T-helper 1 cell treated with Interleukin-12 subunit alpha and Interleukin-12 subunit beta and Interleukin-4 antibody, amounts not matched to agents 30 μg/mL and 1 μg/mL, for 36 hours (primary cell): ENCODE data around the gene MFRP.

Source experiments
- H3K27ac Mint-ChIP-seq: one replicate; pipeline ENCODE4 v1.8.0; 2021; ENCODE audit warnings: mild to moderate bottlenecking, mixed read lengths
- H3K27me3 Mint-ChIP-seq: one replicate; pipeline ENCODE4 v1.8.0; 2021; ENCODE audit warnings: low read depth, mixed read lengths
- H3K36me3 Mint-ChIP-seq: one replicate; pipeline ENCODE4 v1.8.0; 2021; ENCODE audit warnings: low read depth, mixed read lengths
- H3K4me1 Mint-ChIP-seq: one replicate; pipeline ENCODE4 v1.8.0; 2021; ENCODE audit warnings: low read depth, mixed read lengths
- H3K4me3 Mint-ChIP-seq: one replicate; pipeline ENCODE4 v1.8.0; 2021; ENCODE audit warnings: mild to moderate bottlenecking, moderate library complexity, mixed read lengths
- H3K9me3 Mint-ChIP-seq: one replicate; pipeline ENCODE4 v1.8.0; 2021; ENCODE audit warnings: mixed read lengths

The MFRP gene

GRCh38 chr11:119339589-119340334, 6.7 kb downstream of the MFRP start:
- H3K4me1 Mint-ChIP-seq: peaks cover 15% of the 10 kb centered on the region
- no peak overlapping the region for H3K27ac Mint-ChIP-seq
- peak overlapping the region; percentile 37 for H3K4me3 Mint-ChIP-seq
- H3K36me3 Mint-ChIP-seq: peaks cover 6% of the 10 kb centered on the region
- no peaks in the 10 kb centered on the region for H3K9me3 Mint-ChIP-seq
- peaks cover 39% of the 10 kb centered on the region for H3K27me3 Mint-ChIP-seq

GRCh38 chr11:119338965-119339588, 7.4 kb downstream of the MFRP start:
- Mint-ChIP-seq H3K27ac (no peak overlapping the region), H3K4me3 (peak overlapping the region; percentile 37), H3K4me1 (peaks cover 18% of the 10 kb centered on the region), H3K36me3 (peaks cover 6% of the 10 kb centered on the region), H3K27me3 (peaks cover 39% of the 10 kb centered on the region), H3K9me3 (no peaks in the 10 kb centered on the region)

- Mint-ChIP-seq H3K4me1 (peaks cover 23% of the 10 kb centered on the region), H3K27ac (no peak overlapping the region), H3K9me3 (no peaks in the 10 kb centered on the region), H3K27me3 (peaks cover 35% of the 10 kb centered on the region), H3K36me3 (peaks cover 6% of the 10 kb centered on the region), H3K4me3 (no peak overlapping the region)
Measured at GRCh38 chr11:119338318-119338890, 8.1 kb downstream of the MFRP start.

- Mint-ChIP-seq H3K4me1 (peaks cover 28% of the 10 kb centered on the region), H3K4me3 (no peak overlapping the region), H3K36me3 (peaks cover 6% of the 10 kb centered on the region), H3K27ac (no peak overlapping the region), H3K9me3 (no peaks in the 10 kb centered on the region), H3K27me3 (peaks cover 29% of the 10 kb centered on the region)
Measured at GRCh38 chr11:119337581-119338317, 8.8 kb downstream of the MFRP start.

- Mint-ChIP-seq H3K4me3 (peak overlapping the region; percentile 71), H3K27me3 (peaks cover 23% of the 10 kb centered on the region)
Measured at GRCh38 chr11:119336744-119337469, 9.6 kb downstream of the MFRP start.

GRCh38 chr11:119335655-119336543, 10.6 kb downstream of the MFRP start:
- peaks cover 18% of the 10 kb centered on the region for H3K27me3 Mint-ChIP-seq
- peak overlapping the region; percentile 97 for H3K4me3 Mint-ChIP-seq
- H3K27ac Mint-ChIP-seq: peak overlapping the region; percentile 45
- peaks cover 6% of the 10 kb centered on the region for H3K36me3 Mint-ChIP-seq
- no peaks in the 10 kb centered on the region for H3K9me3 Mint-ChIP-seq
- H3K4me1 Mint-ChIP-seq: peaks cover 30% of the 10 kb centered on the region

More at GRCh38 chr11:119336744-119337469, 9.6 kb downstream of the MFRP start:
- peaks cover 6% of the 10 kb centered on the region for H3K36me3 Mint-ChIP-seq
- H3K27ac Mint-ChIP-seq: no peak overlapping the region
- H3K9me3 Mint-ChIP-seq: no peaks in the 10 kb centered on the region
- peaks cover 30% of the 10 kb centered on the region for H3K4me1 Mint-ChIP-seq

GRCh38 chr11:119335091-119335654, 11.3 kb downstream of the MFRP start:
- H3K4me1 Mint-ChIP-seq: peaks cover 30% of the 10 kb centered on the region
- peak overlapping the region; percentile 94 for H3K27ac Mint-ChIP-seq
- H3K4me3 Mint-ChIP-seq: peak overlapping the region; percentile 97
- H3K27me3 Mint-ChIP-seq: peaks cover 22% of the 10 kb centered on the region
- peaks cover 6% of the 10 kb centered on the region for H3K36me3 Mint-ChIP-seq
- H3K9me3 Mint-ChIP-seq: no peaks in the 10 kb centered on the region

GRCh38 chr11:119334174-119334930, 12.2 kb downstream of the MFRP start, which contains the start of gene RNF26:
RNF26 (plus strand) TSS chr11:119334527; CDS start chr11:119335123, 596 bp downstream.
- Mint-ChIP-seq H3K27ac (peak within 1 kb of the TSS; percentile 94), H3K27me3 (peaks cover 29% of the 10 kb centered on the region), H3K36me3 (peaks cover 6% of the 10 kb centered on the region), H3K9me3 (no peaks in the 10 kb centered on the region), H3K4me1 (peaks cover 29% of the 10 kb centered on the region), H3K4me3 (peak within 1 kb of the TSS; percentile 97)

- peak overlapping the region; percentile 97 for H3K4me3 Mint-ChIP-seq
- peaks cover 4% of the 10 kb centered on the region for H3K36me3 Mint-ChIP-seq
- no peaks in the 10 kb centered on the region for H3K9me3 Mint-ChIP-seq
- H3K4me1 Mint-ChIP-seq: peaks cover 24% of the 10 kb centered on the region
- peak overlapping the region; percentile 80 for H3K27ac Mint-ChIP-seq
- H3K27me3 Mint-ChIP-seq: peaks cover 28% of the 10 kb centered on the region
Measured at GRCh38 chr11:119332111-119332765, 14.3 kb downstream of the MFRP start.

- H3K27me3 Mint-ChIP-seq: peaks cover 28% of the 10 kb centered on the region
- H3K4me3 Mint-ChIP-seq: no peak overlapping the region
- no peak overlapping the region for H3K27ac Mint-ChIP-seq
- peaks cover 15% of the 10 kb centered on the region for H3K4me1 Mint-ChIP-seq
- no peaks in the 10 kb centered on the region for H3K36me3 Mint-ChIP-seq
- H3K9me3 Mint-ChIP-seq: no peaks in the 10 kb centered on the region
Measured at GRCh38 chr11:119330237-119330636, 16.3 kb downstream of the MFRP start.

GRCh38 chr11:119329320-119329719, 17.2 kb downstream of the MFRP start:
- H3K36me3 Mint-ChIP-seq: no peaks in the 10 kb centered on the region
- peaks cover 28% of the 10 kb centered on the region for H3K27me3 Mint-ChIP-seq
- H3K4me1 Mint-ChIP-seq: peaks cover 15% of the 10 kb centered on the region
- no peak overlapping the region for H3K27ac Mint-ChIP-seq
- no peak overlapping the region for H3K4me3 Mint-ChIP-seq
- no peaks in the 10 kb centered on the region for H3K9me3 Mint-ChIP-seq

- Mint-ChIP-seq H3K36me3 (no peaks in the 10 kb centered on the region), H3K4me1 (peaks cover 19% of the 10 kb centered on the region), H3K4me3 (no peak overlapping the region), H3K9me3 (no peaks in the 10 kb centered on the region), H3K27me3 (peaks cover 14% of the 10 kb centered on the region), H3K27ac (no peak overlapping the region)
Measured at GRCh38 chr11:119324189-119324588, 22.3 kb downstream of the MFRP start.
